PFSK-1 (cell line): ENCODE data around the gene ATN1.

Experiments used
- FOXP2 ChIP-seq: optimal IDR thresholded peaks from 2 replicates; pipeline ENCODE3; 2011; ENCODE audit warnings: borderline replicate concordance, control low read depth, inconsistent platforms; ENCODE audit not compliant: insufficient read depth; ENCODE audit errors: extremely low read length, extremely low read depth
- POLR2AphosphoS5 ChIP-seq: IDR thresholded peaks from 2 replicates; pipeline ENCODE4 v1.6.1; 2012; ENCODE audit warnings: low read depth, mild to moderate bottlenecking, control low read depth, low read length, moderate library complexity
- SIN3A ChIP-seq: IDR thresholded peaks from 2 replicates; pipeline ENCODE4 v1.6.1; 2012; ENCODE audit warnings: mild to moderate bottlenecking, low read length, moderate library complexity, borderline replicate concordance; ENCODE audit not compliant: insufficient read depth
- TAF1 ChIP-seq: IDR thresholded peaks from 2 replicates; pipeline ENCODE4 v1.6.1; 2012; ENCODE audit warnings: low read length, control low read depth, borderline replicate concordance; ENCODE audit not compliant: insufficient read depth
- TF ChIP-seq, protein P1 (sequence below), 2 experiments: IDR thresholded peaks; 2 replicates each; pipeline versions ENCODE4 v1.6.1 to v1.8.0; 2011 to 2012; ENCODE audit warnings: low read depth in 2 of 2, low read length in 2 of 2, control low read depth in 1 of 2, inconsistent platforms in 1 of 2, mild to moderate bottlenecking in 1 of 2, moderate library complexity in 1 of 2; ENCODE audit not compliant: insufficient read depth in 1 of 2

ATN1 gene

GRCh38 chr12:6979453-6979852 is 51.7 kb downstream of the ATN1 start:
- TF ChIP-seq POLR2AphosphoS5, result peak; percentile 33; the same call in 1 of the 2 replicates
- TF ChIP-seq TAF1, result no peak

- TF ChIP-seq FOXP2, result no peak
- TF ChIP-seq TAF1, result no peak
- TF ChIP-seq SIN3A, result no peak
- TF ChIP-seq, protein P1, sequence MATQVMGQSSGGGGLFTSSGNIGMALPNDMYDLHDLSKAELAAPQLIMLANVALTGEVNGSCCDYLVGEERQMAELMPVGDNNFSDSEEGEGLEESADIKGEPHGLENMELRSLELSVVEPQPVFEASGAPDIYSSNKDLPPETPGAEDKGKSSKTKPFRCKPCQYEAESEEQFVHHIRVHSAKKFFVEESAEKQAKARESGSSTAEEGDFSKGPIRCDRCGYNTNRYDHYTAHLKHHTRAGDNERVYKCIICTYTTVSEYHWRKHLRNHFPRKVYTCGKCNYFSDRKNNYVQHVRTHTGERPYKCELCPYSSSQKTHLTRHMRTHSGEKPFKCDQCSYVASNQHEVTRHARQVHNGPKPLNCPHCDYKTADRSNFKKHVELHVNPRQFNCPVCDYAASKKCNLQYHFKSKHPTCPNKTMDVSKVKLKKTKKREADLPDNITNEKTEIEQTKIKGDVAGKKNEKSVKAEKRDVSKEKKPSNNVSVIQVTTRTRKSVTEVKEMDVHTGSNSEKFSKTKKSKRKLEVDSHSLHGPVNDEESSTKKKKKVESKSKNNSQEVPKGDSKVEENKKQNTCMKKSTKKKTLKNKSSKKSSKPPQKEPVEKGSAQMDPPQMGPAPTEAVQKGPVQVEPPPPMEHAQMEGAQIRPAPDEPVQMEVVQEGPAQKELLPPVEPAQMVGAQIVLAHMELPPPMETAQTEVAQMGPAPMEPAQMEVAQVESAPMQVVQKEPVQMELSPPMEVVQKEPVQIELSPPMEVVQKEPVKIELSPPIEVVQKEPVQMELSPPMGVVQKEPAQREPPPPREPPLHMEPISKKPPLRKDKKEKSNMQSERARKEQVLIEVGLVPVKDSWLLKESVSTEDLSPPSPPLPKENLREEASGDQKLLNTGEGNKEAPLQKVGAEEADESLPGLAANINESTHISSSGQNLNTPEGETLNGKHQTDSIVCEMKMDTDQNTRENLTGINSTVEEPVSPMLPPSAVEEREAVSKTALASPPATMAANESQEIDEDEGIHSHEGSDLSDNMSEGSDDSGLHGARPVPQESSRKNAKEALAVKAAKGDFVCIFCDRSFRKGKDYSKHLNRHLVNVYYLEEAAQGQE (IDR thresholded peaks at IDR 0.05; ENCODE audit: insufficient read depth in 1 of 2, low read depth in 2 of 2, low read length in 2 of 2), result no peak
- TF ChIP-seq POLR2AphosphoS5, result no peak
Measured at GRCh38 chr12:6980075-6980474, 52.3 kb downstream of the ATN1 start.

DNA sequence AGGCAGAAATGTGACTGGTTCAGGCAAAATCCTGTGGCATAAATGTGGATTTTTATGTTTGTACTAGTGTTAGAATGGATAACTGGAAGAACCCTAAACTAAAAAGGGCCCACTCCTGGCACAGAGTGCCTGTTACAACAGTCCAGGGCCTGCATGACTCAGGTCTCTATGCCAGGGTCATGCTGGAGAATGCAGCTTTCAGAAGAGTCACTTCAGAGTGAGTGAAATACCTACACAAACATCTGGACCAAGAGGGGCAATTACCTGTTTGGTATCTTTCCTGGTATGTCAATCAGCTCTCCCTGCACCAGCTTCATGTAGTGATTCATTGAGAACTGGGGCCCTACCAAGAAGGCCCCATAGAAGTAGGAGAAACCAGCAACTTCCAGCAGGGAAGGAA is 53.0 kb downstream of the ATN1 start:
- TF ChIP-seq TAF1, result no peak

DNA sequence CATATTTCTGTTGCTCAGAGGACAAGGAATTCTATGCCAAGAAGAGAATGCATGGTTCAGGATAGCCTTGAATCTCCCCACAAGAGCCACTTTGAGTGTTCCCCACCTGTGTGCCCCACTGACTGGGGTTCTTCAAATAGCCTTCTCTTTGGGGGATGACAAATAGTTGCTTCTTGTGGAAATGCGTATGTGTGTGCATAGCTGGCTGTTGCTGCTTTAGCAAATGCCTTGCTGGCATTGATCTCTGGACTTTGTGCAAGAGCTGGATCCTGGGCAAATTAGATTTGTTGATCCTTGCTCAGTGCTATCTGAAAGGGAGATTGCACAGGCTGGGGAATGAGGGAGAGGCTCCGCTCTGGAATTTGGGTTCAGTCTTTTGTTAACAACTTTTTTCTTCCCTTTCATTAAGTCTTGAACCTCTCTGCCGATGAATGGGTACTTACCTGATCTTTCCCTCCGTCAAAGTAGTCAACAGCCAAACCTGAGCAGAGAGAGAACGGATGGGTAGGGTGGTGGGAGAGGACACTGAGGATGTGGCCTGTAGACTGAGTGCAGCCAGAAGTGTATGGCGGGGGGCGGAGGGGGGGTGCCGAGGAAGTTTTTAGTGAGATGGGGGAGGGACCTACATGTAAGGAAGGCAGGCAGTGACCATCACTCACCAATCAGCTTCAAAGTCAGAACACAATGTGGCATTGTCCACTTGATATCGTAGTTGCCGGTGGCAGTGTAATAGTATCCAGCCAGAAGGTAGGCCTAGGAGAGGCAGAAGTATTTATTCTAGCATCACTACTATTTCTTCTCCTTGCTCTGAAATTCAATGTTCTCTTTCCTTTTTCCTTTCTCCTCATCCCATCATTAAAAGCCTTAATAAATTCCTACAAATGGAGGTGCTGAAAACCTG is 53.6 kb downstream of the ATN1 start:
- TF ChIP-seq FOXP2 (no peak), TAF1 (no peak), SIN3A (no peak), POLR2AphosphoS5 (no peak)
- TF ChIP-seq, protein P1 (IDR thresholded peaks at IDR 0.05; ENCODE audit: insufficient read depth in 1 of 2, low read depth in 2 of 2, low read length in 2 of 2), result no peak

DNA sequence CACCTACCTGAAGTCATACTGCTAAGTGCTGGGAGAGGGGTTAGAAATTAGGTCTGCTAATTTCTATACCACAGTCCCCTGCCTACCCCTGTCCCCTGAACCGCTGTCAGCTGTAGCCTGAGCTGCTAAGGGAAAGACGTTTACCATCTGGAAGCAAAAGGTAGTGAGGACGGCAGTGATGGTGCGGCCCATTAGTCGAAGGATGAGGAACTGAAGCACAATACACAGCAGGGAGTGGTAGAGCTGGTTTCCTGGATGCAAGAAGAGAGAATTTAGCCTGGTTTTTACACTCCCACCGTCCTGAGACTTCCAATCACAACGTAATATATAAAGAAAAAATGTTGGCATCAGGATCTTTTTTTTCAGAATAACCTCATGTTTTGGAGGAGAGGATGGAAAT is 54.8 kb downstream of the ATN1 start:
- TF ChIP-seq, protein P1 (IDR thresholded peaks at IDR 0.05; ENCODE audit: insufficient read depth in 1 of 2, low read depth in 2 of 2, low read length in 2 of 2), result no peak
- TF ChIP-seq POLR2AphosphoS5 (no peak), TAF1 (no peak)

DNA sequence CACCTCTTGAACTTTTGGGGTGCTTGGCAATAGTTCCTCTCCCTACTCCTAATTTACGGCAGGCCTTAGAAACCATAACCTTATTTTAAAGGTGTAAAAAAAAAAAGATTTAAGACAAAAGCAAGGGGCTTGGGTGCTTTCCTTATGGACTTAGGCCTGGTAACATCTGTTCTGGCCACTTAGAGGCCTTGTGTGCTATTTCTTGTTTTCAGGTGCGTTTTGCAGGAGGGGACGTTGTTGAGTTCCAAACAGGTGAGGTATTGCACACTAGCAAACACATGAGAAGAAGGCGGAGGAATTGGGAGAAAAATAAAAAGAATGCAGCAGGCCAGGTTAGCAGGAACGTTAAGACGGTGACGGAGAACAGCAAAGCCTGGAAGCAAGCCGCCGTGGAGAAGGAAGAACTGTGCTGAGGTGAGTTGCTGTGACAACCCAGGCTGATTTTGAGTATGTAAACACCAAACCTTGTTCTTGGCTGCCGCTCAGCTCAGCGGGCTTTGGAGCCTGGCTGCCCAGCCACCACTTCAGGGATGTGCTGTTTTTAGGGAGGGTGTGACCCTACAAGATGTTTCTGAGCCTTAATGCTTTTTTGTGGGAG is 60.3 kb downstream of the ATN1 start:
- no peak for TF ChIP-seq TAF1
- TF ChIP-seq POLR2AphosphoS5, result no peak
- no peak for TF ChIP-seq FOXP2
- TF ChIP-seq, protein P1 (IDR thresholded peaks at IDR 0.05; ENCODE audit: insufficient read depth in 1 of 2, low read depth in 2 of 2, low read length in 2 of 2), result no peak
- no peak for TF ChIP-seq SIN3A
